ENCODE data around the gene FAM171A1.
"Not testable (repeated sequence)": the region's sequence is repeated elsewhere in the genome, so short reads cannot be mapped to it uniquely, and the experiment has no call there.

FAM171A1 gene

DNA sequence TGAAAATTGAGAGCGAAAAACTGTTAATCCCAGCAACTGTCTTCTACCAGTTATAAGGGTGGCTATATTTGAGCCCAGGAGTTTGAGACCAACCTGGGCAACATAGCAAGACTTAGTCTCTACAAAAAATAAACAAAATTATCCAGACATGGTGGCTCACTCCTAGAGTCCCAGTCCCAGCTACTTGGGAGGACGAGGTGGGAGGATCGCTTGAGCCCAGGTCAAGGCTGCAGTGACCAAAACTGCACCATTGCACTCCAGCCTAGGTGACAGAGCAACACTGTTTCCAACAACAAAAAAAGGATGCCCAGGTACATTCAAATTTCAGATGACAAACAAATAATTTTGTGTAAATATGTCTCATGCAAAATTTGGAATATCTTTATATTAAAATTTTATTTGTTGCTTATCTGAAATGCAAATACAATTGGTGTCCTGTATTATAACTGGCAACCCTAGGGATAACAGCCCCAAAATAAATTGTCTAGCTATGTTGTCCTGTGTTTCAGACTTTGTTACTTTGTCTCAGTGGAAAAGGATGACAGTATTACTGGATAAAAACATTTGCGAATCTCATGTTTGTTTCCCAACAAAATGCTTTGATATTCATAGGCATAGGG, 26.7 kb downstream of the FAM171A1 start:
- DNase-seq (ENCODE audit: low spot score), result no peak

DNA sequence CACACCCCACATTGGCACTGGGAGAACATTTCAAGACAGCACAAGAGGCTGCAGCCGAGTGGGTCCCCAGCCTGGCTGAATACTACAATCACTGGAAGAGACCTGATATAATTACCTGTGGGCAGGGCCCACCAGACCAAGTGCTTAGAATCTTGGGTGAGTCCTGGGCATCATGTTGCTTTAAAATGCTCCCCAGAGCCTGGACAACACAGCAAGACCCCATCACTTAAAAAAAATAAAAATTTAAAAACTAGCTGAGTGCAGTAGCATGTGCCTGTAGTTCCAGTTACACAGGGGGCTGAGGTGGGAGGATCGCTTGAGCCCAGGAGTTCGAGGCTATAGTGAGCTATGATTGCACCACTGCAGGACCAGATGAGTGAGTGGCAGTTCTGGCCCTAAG, 28.1 kb downstream of the FAM171A1 start:
- DNase-seq (ENCODE audit: low spot score), result no peak

DNA sequence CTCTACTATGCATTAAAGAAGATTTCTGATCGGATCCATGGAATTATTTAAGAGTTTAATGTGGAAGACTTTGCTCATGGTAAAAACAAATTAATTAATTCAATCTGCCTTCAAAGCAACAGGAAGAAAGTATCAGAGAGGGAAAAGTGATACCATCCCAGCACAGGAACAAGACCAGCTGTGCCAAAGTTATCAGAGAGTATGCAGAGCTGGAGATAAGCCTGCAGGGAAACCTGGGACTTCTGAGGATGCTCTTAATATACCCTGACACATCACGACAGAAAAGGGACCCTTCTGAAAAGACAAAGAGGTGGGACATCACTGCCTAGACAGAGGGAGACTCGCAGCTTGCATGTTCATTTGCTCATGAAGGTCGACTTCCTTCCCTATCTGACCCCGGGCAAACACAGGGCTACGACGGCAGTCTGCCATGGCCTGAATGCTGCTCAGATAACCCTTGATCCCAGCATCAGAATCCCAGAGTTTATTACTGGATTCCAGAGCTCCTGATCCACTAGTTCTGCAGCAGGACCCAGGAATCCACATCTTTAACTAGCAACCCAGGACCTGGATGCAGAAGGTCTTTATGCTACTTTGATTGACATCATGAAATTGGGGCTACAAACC, 29.5 kb downstream of the FAM171A1 start:
- DNase-seq (ENCODE audit: low spot score), result no peak

DNA sequence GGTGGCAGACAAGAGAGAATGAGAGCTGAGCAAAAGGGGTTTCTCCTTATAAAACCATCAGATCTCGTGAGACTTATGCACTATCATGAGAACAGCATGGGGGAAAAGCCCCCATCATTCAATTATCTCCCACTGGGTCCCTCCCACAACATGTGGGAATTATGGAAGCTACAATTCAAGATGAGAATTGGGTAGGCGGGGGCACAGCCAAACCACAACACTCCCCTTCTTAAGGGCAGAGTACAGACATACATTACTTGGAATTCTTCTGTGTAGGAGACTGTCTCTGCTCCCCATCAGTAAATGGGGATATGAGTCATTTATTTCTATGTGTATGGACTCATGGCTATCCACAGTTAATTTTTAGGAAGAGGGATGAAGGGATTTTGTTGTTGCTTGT, 31.2 kb downstream of the FAM171A1 start:
- DNase-seq (ENCODE audit: low spot score), result no peak

DNA sequence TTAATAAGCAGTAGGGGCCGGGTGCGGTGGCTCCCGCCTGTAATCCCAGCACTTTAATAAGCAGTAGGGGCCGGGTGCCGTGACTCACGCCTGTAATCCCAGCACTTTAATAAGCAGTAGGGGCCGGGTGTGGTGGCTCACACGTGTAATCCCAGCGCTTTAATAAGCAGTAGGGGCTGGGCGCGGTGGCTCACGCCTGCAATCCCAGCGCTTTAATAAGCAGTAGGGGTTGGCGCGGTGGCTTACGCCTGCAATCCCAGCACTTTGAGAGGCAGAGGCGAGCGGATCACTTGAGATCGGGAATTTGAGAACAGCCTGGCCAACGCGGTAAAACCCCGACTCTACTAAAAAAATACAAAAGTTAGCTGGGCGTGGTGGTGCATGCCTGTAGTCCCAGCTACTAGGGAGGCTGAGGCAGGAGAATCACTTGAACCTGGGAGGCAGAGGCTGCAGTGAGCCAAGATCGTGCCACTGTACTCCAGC, 33.6 kb downstream of the FAM171A1 start:
- DNase-seq (ENCODE audit: low spot score), result not testable (repeated sequence)

DNA sequence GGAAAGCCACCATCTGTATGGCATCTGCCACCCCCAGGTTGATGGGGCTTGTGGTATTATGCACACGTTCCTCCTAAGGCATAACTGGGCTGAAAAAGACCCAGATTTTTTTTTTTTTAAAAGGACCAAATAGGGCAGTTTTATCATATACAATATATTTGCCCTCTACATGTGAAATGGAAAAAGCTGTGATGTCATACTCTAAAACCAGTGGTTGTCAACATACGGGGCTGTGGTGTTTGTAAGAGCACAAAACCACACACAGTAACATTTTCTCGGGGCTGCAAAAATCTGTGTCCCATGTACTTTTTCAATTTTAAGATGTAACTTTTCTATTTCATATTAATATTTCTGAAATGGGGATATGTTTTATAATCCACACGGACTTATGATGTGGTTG, 34.9 kb downstream of the FAM171A1 start:
- no peak for DNase-seq (ENCODE audit: low spot score)

DNA sequence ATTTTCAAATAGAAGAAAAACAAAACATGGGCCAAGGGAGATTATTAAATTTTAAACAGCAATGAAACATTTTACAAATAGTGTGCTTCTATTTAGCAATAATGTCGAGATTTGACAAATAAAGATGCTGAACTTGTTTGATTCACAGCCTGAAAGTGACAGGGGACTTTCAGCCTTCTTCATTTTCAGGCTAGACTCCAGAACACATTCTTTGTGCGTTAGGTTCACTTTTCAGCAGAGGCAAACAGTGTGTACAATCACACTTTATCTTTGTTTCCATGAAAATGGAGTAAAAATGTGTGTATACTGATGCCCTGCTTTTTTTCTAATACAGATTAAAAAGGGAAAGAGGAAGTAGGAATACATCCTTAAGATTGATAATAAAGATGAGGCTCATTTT, 35.6 kb downstream of the FAM171A1 start:
- DNase-seq (ENCODE audit: low spot score), result no peak

DNA sequence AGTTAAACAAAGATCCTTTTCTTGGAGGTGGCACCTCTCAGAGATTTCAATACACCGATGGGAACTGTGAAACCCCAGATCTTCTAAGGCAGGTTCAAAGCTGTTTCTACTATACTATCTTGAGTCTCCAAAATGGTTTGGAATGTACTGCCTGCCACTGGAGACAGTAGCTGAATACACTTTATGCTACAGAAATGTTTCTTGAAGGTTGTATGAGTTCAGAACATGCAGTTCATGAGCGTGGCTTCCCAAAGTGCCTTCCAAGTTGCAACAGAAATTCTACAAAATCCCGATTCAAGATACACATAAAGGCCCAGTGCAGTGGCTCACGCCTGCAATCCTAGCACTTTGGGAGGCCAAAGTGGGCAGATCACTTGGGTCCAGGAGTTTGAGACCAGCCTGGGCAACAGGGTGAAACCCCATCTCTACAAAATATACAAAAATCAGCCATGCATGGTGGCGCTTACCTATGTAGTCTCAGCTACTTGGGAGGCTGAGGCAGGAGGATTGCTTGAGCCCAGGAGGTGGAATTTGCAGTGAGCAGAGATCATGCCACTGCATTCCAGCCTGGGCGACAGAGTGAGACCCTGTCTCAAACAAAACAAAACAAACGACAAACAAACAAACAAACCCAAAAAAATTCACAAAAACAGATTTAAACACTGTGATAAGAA, 36.3 kb downstream of the FAM171A1 start:
- no peak for DNase-seq (ENCODE audit: low spot score)

DNA sequence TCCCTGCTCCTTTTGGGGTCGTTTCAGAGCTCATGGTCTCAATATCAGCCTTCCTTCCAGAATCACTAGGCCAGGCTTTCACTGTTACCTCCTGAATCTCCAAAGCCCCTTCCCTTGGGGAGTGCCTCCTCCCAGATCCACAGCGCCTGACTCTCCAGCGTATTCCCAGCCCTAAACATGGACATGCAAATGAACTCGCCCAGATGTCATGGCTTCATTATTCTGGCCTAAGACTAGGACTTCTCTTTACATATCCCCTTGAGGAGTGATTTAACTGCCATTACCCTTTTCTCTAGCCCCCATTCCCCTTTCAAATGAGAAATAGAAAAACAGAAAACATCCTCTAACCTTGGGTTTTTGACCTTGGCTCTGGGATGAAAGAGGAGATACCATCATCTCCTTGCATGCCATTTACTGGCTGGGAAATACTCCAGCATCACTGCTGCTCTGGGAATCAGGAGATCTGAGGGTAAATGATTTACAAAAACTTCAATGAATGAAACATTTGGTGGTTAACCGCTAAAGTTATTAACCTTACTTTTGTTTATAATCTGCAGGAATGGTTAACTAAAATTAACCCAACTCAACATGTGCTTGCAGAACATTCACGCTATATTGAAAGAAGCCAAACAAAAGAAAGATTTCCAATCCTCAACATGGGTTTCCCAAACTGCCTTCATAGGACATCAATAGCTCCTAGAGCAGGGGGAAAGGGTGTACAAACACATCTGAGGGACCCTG, 37.0 kb downstream of the FAM171A1 start:
- DNase-seq (ENCODE audit: low spot score), result no peak

DNA sequence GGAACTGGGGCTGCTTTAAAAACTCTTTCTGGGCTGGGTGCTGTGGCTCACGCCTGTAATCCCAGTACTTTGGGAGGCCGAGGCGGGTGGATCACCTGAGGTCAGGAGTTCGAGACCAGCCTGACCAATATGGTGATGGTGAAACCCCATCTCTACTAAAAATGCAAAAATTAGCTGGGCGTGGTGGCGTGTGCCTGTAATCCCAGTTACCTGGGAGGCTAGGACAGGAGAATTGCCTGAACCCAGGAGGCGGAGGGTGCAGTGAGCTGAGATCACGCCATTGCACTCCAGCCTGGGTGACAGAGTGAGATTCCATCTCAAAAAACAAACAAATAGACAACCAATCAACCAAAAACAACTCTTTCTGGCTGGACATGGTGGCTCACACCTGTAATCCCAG, 37.9 kb downstream of the FAM171A1 start:
- DNase-seq (ENCODE audit: low spot score), result not testable (repeated sequence)

DNA sequence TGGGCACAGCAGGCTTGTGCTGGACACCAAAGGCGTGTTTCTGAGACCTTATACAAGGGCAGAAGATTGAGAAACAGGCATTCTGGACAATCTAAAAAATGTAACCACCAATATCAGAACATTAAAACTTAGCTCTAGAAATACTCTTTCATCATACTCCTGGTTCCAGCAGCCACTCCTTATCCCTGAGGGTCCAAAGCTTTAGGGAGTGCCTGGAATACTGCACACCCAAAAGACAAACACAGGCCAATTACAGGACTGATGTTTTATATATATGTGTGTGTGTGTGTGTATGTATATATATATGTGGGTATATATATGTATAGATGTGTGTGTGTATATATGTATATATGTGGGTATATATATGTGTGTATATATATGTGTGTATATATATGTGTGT, 39.6 kb downstream of the FAM171A1 start:
- no peak for DNase-seq (ENCODE audit: low spot score)

DNA sequence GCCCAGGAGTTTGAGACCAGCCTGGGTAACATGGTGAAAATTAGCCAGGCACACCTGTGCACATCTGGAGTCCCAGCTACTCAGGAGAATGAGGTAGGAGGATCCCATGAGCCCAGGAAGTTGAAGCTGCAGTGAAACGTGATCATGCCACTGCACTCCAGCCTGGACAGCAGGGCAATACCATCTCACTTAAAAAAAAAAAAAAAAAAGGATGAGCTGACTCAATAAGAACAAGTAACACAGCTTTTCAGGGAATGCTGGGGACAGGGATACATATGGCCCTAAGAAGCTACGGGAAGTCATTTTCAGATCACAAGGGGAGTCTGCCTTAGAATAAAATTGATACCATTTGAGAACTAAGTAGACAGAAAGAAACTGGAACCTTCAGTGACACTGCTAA, 41.7 kb downstream of the FAM171A1 start:
- DNase-seq (ENCODE audit: low spot score), result no peak

DNA sequence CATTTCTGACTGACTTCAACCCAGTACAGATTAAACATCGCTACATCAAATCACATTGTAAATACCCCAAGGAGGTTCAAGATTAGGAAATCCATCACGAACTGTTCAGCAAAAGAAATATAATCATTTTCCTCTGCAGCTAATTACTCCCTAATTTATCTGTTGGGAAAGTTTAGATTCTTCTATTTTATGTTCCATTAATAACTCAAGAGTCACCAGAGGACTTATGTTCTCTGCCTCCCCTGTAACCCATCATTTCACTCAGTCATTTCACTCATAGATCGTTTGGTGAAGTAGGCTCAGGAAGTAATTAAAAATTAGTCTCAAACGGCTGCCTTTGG, 45.2 kb downstream of the FAM171A1 start:
- no peak for DNase-seq (ENCODE audit: low spot score)

DNA sequence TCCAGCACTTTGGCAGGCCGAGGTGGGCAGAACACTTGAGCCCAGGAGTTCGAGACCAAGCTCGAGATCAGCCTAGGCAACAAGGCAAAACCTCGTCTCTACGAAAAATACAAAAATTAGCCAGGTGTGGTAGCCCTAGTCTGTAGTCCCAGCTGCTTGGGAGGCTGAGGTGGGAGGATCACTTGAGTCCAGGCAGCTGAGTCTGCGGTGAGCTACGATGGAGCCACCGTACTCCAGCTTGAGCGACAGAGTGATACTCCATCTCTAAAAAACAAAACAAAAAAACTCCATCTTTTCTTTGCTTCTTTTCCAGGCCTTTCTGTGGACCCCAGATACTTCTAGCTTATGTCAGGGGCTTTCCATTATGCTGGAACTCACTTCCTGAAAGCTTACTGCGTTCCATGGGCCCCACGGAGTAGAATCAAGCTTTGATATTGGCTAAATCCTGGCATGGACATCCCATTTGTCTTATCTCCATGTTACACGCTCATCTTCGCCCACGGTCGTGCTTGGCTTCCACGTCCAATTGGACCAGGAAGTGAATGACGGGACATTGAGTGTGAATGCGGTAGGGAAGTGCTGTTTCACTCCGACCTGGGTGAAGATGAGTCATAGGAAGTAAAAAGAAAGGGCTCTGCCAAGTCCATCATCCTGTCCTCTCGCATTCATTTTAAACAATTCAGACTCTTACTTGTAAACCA, 45.7 kb downstream of the FAM171A1 start:
- DNase-seq (ENCODE audit: low spot score), result no peak

DNA sequence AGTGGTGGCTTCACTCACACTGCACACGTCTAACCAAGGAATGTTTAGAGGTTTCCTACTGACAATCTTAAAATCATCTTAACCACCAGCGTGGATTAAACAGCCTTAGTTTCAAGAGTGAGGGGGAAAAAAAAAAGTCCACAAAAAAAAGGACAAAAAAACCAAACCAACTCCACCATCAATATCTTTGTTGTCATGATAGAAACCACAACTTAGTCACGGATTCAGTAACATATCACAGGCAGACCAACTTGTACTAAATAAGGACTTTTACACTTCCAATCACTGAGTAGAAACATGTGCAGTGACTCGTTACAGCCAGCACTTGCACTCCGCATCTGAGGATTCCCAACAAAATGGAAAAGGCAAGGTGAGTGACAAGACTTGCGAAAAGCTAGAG, 46.5 kb downstream of the FAM171A1 start:
- no peak for DNase-seq (ENCODE audit: low spot score)

DNA sequence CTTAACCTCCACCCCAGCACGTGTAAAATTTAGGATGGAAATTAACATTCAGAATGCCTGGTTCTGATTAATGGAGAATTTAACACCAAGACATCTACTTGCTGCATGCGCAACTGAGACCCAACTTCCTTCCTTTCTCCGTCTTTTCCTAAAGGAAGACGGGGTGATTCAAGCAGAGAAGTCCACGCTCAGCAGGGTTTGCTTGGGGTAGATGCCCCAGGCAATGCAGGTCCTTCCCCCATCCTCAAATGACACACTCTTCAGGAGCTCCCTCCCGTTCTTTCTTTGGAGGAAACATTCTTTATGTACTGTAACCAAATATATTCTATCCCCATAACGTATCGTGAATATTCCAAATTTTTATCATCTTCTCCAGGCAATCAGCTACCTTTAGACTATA, 47.0 kb downstream of the FAM171A1 start:
- no peak for DNase-seq (ENCODE audit: low spot score)

DNA sequence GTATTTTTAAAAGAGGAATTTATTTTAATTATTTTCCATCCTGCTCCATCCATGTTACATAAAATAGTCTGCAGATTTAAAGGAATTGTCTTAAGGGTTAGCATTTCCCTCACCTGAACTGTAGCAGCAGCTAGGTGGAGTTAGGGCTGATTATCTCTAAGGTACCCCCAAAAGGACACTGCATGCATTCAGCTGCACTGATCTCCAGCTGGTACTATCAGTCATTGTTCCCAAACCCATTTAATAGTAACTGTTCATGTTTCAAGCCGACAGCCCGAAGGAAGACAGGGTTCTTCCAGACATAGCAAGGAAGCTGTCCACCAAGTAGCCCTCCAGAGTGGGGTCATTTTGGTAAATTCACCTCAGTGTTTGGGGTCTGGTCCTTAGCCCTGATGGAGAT, 48.7 kb downstream of the FAM171A1 start:
- no peak for DNase-seq (ENCODE audit: low spot score)

DNA sequence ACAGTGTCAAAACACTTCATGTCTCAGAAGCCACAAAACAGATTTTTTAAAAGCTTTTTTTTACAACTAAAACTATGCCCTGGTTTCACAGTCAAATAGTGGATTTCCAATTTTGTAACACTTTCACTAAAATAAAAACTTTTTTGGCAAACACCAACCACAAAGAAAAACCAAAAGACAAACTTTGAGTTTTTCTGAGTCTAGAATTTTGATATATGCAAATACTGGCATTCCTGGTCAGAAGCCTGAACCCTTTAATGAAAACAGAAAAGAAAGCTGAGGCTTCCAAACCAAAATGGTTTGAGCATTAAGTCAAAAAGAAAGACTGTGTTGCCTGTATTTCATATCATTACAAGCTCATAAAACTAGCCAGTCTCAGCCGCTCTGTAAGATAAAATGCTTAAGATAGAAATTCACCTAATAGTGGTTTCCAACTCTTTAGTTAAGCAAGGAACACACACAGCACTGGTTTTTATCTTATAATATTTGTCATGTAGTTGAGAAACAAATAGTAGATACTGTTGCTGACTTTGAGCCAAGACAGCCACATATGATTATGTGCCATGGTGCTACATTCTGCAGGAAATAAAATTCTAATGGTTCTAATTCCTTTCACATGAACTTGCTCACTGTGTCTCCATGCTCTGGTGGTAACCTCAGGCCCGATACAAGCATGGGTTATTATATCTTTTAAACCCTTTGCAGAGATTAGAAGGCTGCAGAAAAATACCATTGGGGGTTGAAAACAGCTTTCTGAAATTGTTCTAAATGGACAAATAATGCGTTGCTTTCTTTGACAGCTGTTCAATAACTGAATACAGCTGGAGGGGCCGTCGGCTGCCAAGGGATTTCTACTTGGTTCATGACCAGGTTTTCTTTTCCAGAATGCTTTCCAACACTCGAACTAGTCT, 49.4 kb downstream of the FAM171A1 start:
- no peak for DNase-seq (ENCODE audit: low spot score)

DNA sequence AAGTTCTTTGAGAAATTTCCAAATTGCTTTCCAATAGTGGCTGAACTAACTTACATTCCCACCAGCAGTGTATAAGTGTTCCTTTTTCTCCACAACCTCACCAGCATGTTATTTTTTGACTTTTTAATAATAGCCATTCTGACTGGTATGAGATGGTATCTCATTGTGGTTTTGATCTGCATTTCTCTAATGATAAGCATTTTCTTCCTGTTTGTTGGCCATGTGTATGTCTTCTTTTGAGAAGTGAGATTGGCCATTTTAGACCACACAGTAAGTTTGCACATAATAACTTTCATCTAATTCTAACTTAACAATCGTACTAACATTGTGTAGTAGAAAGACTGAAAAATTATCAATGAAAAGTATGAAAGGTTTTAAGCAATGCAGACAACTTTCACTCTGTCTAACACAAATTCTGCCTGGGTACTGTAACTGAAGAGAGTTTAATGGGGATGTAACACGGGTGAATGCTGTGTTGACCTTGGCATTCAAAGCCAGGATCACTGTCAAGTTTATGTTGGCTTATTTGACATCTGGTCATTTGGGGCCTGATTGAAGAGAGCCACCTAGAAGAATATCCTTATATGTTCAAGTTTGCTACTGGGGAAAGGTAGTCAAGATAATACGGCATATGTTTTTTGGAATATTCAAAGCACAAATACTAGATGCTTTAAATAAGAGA, 50.4 kb downstream of the FAM171A1 start:
- no peak for DNase-seq (ENCODE audit: low spot score)

DNA sequence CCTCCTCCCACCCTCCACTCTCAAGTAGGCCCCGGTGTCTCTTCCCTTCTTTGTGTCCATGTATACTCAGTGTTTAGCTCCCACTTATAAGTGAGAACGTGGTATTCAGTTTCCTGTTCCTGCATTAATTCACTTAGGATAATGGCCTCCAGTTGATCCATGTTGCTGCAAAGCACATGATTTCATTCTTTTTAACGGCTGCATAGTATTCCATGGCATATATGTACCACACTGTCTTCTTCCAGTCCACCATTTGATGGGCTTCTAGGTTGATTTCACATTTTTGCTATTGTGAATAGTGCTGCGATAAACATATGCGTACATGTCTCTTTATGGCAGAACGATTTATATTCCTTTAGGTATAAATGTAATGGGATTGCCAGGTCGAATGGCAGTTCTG, 51.0 kb downstream of the FAM171A1 start:
- no peak for DNase-seq (ENCODE audit: low spot score)
